Measurements from ENCODE around the gene RPL22. TPM values are rescaled to one million over a fixed set of nuclear protein-coding genes. Genes with fewer than 3 reads are reported as not detected.
A peak's percentile ranks its signal among the peaks of the same experiment; 100 is the strongest.

RPL22 gene
- total and polyA plus RNA-seq, 2 of the 8 experiments (the other 6 are each of a cell fraction or from before 2014, with no cell fraction given) = 133 to 521 TPM

DNA sequence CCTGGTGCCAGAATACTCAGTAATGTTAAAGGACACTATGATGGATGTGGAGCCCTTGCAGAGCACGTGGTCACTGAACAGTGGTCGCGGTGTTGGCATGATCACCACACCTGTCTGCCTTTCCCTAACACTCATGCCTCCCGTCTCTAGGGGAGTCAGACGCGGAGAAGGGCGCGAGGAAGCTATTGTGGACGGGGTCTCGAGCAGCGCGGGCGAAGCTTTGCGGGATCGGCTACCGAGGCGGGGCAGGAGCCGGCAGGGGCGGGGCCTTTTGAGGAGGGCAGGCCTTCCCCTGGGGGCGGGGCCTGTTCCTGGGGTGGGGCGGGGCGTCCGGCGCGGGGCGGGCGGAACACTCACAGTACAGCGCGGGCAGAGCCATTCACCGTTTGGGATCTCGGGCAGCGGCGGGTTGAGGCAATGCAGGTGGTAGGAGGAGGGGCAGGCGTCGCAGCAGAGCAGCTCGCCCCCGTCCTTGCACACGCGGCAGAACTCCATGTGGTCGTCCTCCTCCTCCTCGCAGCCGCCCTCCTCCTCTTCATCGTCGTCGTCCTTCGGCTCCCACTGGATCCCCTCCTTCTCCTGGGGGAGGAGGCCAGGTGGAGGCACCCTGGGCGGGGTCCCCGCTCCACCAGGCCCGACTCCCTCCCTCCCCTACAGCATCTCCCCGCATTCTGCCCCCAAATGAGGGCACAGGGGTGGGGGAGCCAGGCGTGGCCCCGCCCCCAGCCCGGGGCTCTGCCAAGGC lies 50.7 kb downstream of the RPL22 start (continued):
- TF ChIP-seq SAP30 (IDR thresholded peaks at IDR 0.05; ENCODE audit: insufficient read depth, insufficient replicate concordance, low read length) (no peak), RAD21 (IDR thresholded peaks at IDR 0.05 in 1 of 2, conservative IDR thresholded peaks at IDR 0.05 in 1 of 2; ENCODE audit: low read depth in 2 of 2, low read length in 2 of 2) (no peak), KDM4A (IDR thresholded peaks at IDR 0.05; ENCODE audit: low read depth, low read length, severe bottlenecking) (peak; percentile 81), SP1 (IDR thresholded peaks at IDR 0.05; ENCODE audit: low read depth, low read length) (no peak), CEBPB (IDR thresholded peaks at IDR 0.05; ENCODE audit: low read depth, low read length) (no peak), SIN3A (conservative IDR thresholded peaks at IDR 0.05 in 1 of 2, IDR thresholded peaks at IDR 0.05 in 1 of 2; ENCODE audit: low read depth in 1 of 2, low read length in 2 of 2) (no peak), BRCA1 (IDR thresholded peaks at IDR 0.05; ENCODE audit: low read depth, low read length) (no peak), MAFK (IDR thresholded peaks at IDR 0.05; ENCODE audit: low read depth, low read length) (no peak), POLR2A (IDR thresholded peaks at IDR 0.05; ENCODE audit: control extremely low read depth in 1 of 2, low read depth in 2 of 2, low read length in 2 of 2) (no peak), POU5F1 (IDR thresholded peaks at IDR 0.05; ENCODE audit: low read depth, low read length) (no peak), SP2 (IDR thresholded peaks at IDR 0.05; ENCODE audit: low read length) (no peak), NANOG (IDR thresholded peaks at IDR 0.05; ENCODE audit: insufficient read depth, low read depth, low read length, poor library complexity, severe bottlenecking) (no peak), KDM5A (IDR thresholded peaks at IDR 0.05; ENCODE audit: low read length) (no peak), BCL11A (IDR thresholded peaks at IDR 0.05; ENCODE audit: low read depth in 2 of 2, low read length in 2 of 2) (no peak), POLR2AphosphoS5 (IDR thresholded peaks at IDR 0.05; ENCODE audit: low read depth, low read length) (peak; percentile 62; the same call in 1 of the 2 replicates), KDM1A (IDR thresholded peaks at IDR 0.05; ENCODE audit: borderline replicate concordance, low read length) (peak; percentile 45; the same call in 1 of the 2 replicates), RNF2 (IDR thresholded peaks at IDR 0.05; ENCODE audit: borderline replicate concordance, low read depth, low read length, missing control alignments, poor library complexity, severe bottlenecking) (no peak), GABPA (IDR thresholded peaks at IDR 0.05; ENCODE audit: borderline replicate concordance, insufficient read depth, low read length) (no peak), RFX5 (IDR thresholded peaks at IDR 0.05; ENCODE audit: borderline replicate concordance, low read depth, low read length) (no peak)
- TF ChIP-seq, protein P1, sequence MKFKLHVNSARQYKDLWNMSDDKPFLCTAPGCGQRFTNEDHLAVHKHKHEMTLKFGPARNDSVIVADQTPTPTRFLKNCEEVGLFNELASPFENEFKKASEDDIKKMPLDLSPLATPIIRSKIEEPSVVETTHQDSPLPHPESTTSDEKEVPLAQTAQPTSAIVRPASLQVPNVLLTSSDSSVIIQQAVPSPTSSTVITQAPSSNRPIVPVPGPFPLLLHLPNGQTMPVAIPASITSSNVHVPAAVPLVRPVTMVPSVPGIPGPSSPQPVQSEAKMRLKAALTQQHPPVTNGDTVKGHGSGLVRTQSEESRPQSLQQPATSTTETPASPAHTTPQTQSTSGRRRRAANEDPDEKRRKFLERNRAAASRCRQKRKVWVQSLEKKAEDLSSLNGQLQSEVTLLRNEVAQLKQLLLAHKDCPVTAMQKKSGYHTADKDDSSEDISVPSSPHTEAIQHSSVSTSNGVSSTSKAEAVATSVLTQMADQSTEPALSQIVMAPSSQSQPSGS (IDR thresholded peaks at IDR 0.05; ENCODE audit: low read length) = no peak
- TF ChIP-seq, protein P2, sequence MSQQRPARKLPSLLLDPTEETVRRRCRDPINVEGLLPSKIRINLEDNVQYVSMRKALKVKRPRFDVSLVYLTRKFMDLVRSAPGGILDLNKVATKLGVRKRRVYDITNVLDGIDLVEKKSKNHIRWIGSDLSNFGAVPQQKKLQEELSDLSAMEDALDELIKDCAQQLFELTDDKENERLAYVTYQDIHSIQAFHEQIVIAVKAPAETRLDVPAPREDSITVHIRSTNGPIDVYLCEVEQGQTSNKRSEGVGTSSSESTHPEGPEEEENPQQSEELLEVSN (IDR thresholded peaks at IDR 0.05) = peak; percentile 97
